SH-SY5Y (cell line): Measurements from ENCODE around the gene RNPS1.

Source experiments
- GATA2 ChIP-seq: IDR thresholded peaks from 2 replicates; pipeline ENCODE4 v1.6.1; 2011; ENCODE audit warnings: mild to moderate bottlenecking, low read depth, low read length
- GATA3 ChIP-seq: IDR thresholded peaks from 2 replicates; pipeline ENCODE4 v1.6.1; 2011; ENCODE audit warnings: low read depth, mild to moderate bottlenecking, low read length, moderate library complexity

RNPS1 gene

GRCh38 chr16:2236337-2237101, 31.4 kb downstream of the RNPS1 start, which contains the start of gene DNASE1L2:
Gene DNASE1L2, plus strand, starts transcription at chr16:2236444. Its CDS starts 373 bp downstream, at chr16:2236817.
- TF ChIP-seq GATA3 (no peak), GATA2 (no peak)

- no peak for TF ChIP-seq GATA2
- no peak for TF ChIP-seq GATA3
Measured at GRCh38 chr16:2235695-2236336, 32.1 kb downstream of the RNPS1 start.

GRCh38 chr16:2235234-2235651, 32.7 kb downstream of the RNPS1 start:
- no peak for TF ChIP-seq GATA3
- TF ChIP-seq GATA2: no peak

- TF ChIP-seq GATA2 (no peak), GATA3 (no peak)
Measured at GRCh38 chr16:2234813-2235170, 33.1 kb downstream of the RNPS1 start.

- no peak for TF ChIP-seq GATA2
Measured at GRCh38 chr16:2233872-2234812, 33.8 kb downstream of the RNPS1 start.

GRCh38 chr16:2233046-2233775, 34.7 kb downstream of the RNPS1 start:
- TF ChIP-seq GATA3 (no peak), GATA2 (no peak)

- no peak for TF ChIP-seq GATA2
- TF ChIP-seq GATA3: no peak
Measured at GRCh38 chr16:2232094-2232990, 35.6 kb downstream of the RNPS1 start.

GRCh38 chr16:2231016-2231931, 36.7 kb downstream of the RNPS1 start:
- TF ChIP-seq GATA3 (no peak), GATA2 (no peak)

GRCh38 chr16:2230376-2230775, 37.5 kb downstream of the RNPS1 start:
- TF ChIP-seq GATA3: no peak
- TF ChIP-seq GATA2: no peak

- TF ChIP-seq GATA3 (no peak), GATA2 (no peak)
Measured at GRCh38 chr16:2229632-2230250, 38.2 kb downstream of the RNPS1 start.

- TF ChIP-seq GATA2 (no peak), GATA3 (no peak)
Measured at GRCh38 chr16:2229091-2229490, 38.8 kb downstream of the RNPS1 start.

- TF ChIP-seq GATA3 (no peak), GATA2 (no peak)
Measured at GRCh38 chr16:2228161-2228824, 39.6 kb downstream of the RNPS1 start.
